ENCODE data around the gene COPG1.

The COPG1 gene

DNA sequence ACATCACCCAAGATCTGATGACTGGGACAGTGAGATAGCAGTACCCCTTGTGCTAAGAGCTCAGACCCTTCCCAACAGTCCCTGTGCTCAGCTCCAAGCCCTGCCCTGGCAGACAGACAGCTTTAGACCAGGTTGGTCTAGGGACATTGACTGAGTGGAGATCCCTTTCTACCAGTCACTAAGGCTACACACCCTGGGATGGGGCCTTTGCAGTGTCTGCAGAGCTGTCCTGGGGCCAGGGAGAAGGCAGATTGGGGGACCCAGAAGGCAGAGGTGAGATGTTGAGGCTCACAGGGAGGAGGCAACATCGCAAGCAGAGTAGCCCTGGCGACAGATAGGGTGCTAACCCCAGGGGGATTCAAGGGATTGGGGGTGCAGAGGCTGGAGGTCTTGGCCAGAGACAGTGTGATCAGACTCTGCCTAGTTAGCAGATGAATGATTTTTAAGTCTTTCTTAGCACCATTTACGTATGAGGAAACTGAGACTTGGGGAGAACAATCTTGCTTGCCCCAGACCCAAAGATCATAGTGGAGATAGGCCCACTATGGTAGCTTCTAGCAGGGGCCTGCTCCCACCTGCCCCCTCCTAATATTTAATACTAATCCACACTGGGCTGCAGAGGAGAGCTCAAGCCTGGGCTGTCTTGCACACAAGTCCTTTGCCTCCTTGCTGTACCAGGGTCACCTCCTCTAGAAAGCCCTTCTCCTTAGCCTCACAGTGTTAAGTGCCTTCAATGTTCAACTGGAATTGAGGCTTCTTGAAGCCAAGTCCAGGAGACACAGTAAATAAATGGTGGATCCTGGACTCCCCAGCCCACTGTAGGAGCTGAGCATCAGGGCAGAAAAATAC, 61.9 kb downstream of the COPG1 start:
- TF ChIP-seq, protein P1, sequence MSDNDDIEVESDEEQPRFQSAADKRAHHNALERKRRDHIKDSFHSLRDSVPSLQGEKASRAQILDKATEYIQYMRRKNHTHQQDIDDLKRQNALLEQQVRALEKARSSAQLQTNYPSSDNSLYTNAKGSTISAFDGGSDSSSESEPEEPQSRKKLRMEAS (IDR thresholded peaks at IDR 0.05), result no peak
- TF ChIP-seq FOXM1 (IDR thresholded peaks at IDR 0.05; ENCODE audit: borderline replicate concordance, low read depth), result no peak

DNA sequence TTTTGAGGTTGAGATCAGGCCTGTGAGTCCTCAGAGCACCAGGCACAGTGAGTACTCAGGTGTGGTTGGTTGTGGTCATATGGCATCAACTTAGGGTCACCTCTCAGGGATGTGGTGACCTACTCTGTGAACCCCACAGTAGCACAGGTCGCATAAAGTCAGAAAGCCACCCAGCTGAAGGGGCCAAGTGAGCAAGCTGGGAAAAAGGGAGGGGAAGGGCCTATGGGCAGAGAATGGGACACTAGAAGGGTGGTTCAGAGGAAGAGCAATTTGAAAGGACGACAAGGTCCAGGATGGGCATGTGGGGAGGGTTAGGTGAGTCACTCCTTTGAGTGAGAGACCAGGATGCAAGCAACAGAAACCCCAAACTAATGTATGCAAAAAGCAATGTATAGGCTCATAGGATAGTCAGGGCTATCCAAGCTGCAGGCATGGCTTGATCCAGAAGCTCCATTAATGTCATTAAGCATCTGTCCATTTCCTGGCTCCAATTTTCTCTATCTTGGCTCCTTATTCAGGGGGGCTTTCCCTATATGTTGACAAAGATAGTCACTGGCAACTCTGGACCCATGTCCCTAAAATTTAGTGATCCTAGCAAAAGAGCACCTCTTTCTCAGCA, 62.7 kb downstream of the COPG1 start:
- TF ChIP-seq NFIC (IDR thresholded peaks at IDR 0.05) (no peak), YY1 (IDR thresholded peaks at IDR 0.05; ENCODE audit: low read depth) (no peak), CREB1 (IDR thresholded peaks at IDR 0.05; ENCODE audit: low read depth) (no peak), CEBPB (IDR thresholded peaks at IDR 0.05) (no peak), ZBTB7A (IDR thresholded peaks at IDR 0.05; ENCODE audit: low read depth) (no peak), TEAD4 (IDR thresholded peaks at IDR 0.05) (no peak), EGR1 (IDR thresholded peaks at IDR 0.05) (no peak), FOXM1 (IDR thresholded peaks at IDR 0.05; ENCODE audit: borderline replicate concordance, low read depth) (no peak), TAF1 (IDR thresholded peaks at IDR 0.05; ENCODE audit: low read depth) (no peak)
- TF ChIP-seq, protein P2, sequence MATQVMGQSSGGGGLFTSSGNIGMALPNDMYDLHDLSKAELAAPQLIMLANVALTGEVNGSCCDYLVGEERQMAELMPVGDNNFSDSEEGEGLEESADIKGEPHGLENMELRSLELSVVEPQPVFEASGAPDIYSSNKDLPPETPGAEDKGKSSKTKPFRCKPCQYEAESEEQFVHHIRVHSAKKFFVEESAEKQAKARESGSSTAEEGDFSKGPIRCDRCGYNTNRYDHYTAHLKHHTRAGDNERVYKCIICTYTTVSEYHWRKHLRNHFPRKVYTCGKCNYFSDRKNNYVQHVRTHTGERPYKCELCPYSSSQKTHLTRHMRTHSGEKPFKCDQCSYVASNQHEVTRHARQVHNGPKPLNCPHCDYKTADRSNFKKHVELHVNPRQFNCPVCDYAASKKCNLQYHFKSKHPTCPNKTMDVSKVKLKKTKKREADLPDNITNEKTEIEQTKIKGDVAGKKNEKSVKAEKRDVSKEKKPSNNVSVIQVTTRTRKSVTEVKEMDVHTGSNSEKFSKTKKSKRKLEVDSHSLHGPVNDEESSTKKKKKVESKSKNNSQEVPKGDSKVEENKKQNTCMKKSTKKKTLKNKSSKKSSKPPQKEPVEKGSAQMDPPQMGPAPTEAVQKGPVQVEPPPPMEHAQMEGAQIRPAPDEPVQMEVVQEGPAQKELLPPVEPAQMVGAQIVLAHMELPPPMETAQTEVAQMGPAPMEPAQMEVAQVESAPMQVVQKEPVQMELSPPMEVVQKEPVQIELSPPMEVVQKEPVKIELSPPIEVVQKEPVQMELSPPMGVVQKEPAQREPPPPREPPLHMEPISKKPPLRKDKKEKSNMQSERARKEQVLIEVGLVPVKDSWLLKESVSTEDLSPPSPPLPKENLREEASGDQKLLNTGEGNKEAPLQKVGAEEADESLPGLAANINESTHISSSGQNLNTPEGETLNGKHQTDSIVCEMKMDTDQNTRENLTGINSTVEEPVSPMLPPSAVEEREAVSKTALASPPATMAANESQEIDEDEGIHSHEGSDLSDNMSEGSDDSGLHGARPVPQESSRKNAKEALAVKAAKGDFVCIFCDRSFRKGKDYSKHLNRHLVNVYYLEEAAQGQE (IDR thresholded peaks at IDR 0.05; ENCODE audit: low read depth), result no peak
- TF ChIP-seq, protein P3, sequence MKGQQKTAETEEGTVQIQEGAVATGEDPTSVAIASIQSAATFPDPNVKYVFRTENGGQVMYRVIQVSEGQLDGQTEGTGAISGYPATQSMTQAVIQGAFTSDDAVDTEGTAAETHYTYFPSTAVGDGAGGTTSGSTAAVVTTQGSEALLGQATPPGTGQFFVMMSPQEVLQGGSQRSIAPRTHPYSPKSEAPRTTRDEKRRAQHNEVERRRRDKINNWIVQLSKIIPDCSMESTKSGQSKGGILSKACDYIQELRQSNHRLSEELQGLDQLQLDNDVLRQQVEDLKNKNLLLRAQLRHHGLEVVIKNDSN (IDR thresholded peaks at IDR 0.05), result no peak
- TF ChIP-seq, protein P1 (IDR thresholded peaks at IDR 0.05), result no peak

DNA sequence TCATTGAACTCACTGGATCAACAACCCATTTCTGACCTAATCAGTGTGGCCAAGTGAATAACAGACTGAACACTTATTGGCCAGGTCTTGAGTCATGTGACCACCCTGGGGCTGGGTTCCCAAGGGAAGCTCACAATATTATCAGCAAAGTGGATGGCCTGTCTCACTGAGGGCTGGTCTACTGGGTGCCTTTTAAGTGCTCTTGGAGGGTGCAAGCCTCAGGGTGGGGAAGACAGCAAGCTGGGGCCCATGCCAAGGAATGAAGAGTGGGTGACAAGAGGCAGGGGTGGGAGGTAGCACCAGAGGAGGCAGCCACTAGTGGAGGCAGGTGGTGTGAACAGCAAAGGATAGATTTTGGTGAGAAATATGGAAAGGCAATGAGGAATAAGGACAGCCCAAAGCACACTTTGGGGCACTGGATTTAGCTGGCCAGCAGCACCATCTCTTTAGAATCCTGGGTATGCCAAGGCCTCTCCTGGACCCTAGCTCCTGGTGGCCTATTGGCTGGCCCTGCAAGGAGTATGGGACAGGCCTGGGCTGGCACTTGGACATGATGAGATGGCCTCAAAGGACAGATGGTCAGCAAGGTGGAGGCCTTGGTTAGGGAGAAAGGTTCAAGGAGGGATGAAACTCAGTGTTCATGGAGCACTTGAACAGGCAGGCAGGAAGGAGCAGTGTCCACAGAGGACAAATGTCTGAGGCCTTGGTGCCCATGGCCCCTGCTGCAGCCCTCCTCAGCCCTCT, 63.4 kb downstream of the COPG1 start:
- TF ChIP-seq TAF1 (IDR thresholded peaks at IDR 0.05; ENCODE audit: low read depth) (no peak), TEAD4 (IDR thresholded peaks at IDR 0.05) (no peak), EGR1 (IDR thresholded peaks at IDR 0.05) (no peak)
- TF ChIP-seq, protein P3 (IDR thresholded peaks at IDR 0.05), result peak; percentile 70
- TF ChIP-seq, protein P2 (IDR thresholded peaks at IDR 0.05; ENCODE audit: low read depth), result no peak

DNA sequence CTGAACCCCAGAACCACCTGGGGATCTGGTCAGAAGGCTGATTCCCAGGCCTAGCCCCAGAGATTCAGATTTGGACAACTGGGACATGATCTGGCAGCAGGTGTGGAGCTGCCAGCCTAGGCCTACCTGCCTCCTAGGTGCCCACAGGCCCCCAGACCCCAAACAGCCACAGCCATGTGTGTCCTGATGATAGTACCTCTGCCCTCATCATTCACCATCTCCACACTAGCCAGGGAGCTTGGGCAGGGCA, 63.9 kb downstream of the COPG1 start:
- TF ChIP-seq EP300 (IDR thresholded peaks at IDR 0.05; ENCODE audit: borderline replicate concordance) (no peak), TEAD4 (IDR thresholded peaks at IDR 0.05) (no peak), ZBTB7A (IDR thresholded peaks at IDR 0.05; ENCODE audit: low read depth) (no peak), RAD21 (IDR thresholded peaks at IDR 0.05; ENCODE audit: low read depth) (no peak), TCF12 (IDR thresholded peaks at IDR 0.05; ENCODE audit: low read depth) (no peak), FOXM1 (IDR thresholded peaks at IDR 0.05; ENCODE audit: borderline replicate concordance, low read depth) (no peak), TAF1 (IDR thresholded peaks at IDR 0.05; ENCODE audit: low read depth) (no peak)
- TF ChIP-seq, protein P3 (IDR thresholded peaks at IDR 0.05), result no peak
- TF ChIP-seq, protein P2 (IDR thresholded peaks at IDR 0.05; ENCODE audit: low read depth), result no peak
